Bronchial epithelial cell (primary cell): ENCODE measurements around the gene CALHM3. TPM values are rescaled to one million over a fixed set of nuclear protein-coding genes. Genes with fewer than 3 reads are reported as not detected.

ENCODE experiments used
- total RNA-seq: library from RNA; depleted of rRNA; stranded (reverse); fragments of >200 nt; gene quantifications from 2 replicates; pipeline ENCODE4 v1.2.1, GENCODE V29; 2014

The CALHM3 gene
- total RNA-seq, 1 donor from 2014 or later, result not detected

Other genes starting within 250 kb of the CALHM3 start
- gene RPEL1, start 233.4 kb downstream of the CALHM3 start, total RNA-seq, result under 0.01 and 0.13 TPM in 2 replicates
- 0.26 TPM in 2 replicates for gene INA, start 202.1 kb downstream of the CALHM3 start, total RNA-seq
- gene PCGF6, start 128.1 kb downstream of the CALHM3 start, total RNA-seq, result 11.1 and 12.9 TPM in 2 replicates
- gene TAF5, start 111.3 kb downstream of the CALHM3 start, total RNA-seq, result 3.3 and 3.7 TPM in 2 replicates
- 131 and 153 TPM in 2 replicates for gene ATP5MK, start 82.8 kb downstream of the CALHM3 start, total RNA-seq
- 38.7 and 44.5 TPM in 2 replicates for gene PDCD11, start 82.6 kb downstream of the CALHM3 start, total RNA-seq
- gene CALHM2, start 26.9 kb downstream of the CALHM3 start, total RNA-seq, result 0.53 and 0.64 TPM in 2 replicates
- not detected in 2 replicates for gene CALHM1, start 20.3 kb downstream of the CALHM3 start, total RNA-seq
- 1.1 and 5.1 TPM in 2 replicates for gene NEURL1, start 14.5 kb upstream of the CALHM3 start, total RNA-seq